Heart left ventricle (tissue), 16 donors: ENCODE results near the gene C1orf116. TPM values are rescaled to one million over a fixed set of nuclear protein-coding genes. Genes with fewer than 3 reads are reported as not detected.

ENCODE experiments used
- ATAC-seq, 4 donors: fragments of 200-7000 bp; cut with Tn5 transposase; one replicate each; pipeline ENCODE4 v1.9.1; 2020 to 2022; ENCODE audit warnings: moderate library complexity in 4 of 4, mild to moderate bottlenecking in 3 of 4, moderate number of reproducible peaks in 1 of 4
- DNase-seq, 5 donors: peaks; one replicate each; pipeline ENCODE4 v3.0.0-alpha.2; 2020
- H3K27ac ChIP-seq, 12 donors: fragments of 200-600 bp; sonication (generic) in 4 of 12; one replicate each; pipeline versions ENCODE4 v1.5.0 to v1.8.0; 2016 to 2022; ENCODE audit warnings: mild to moderate bottlenecking in 2 of 12
- H3K27me3 ChIP-seq, 9 donors: fragments of 200-600 bp; sonication (generic) in 2 of 9; one replicate each; pipeline versions ENCODE4 v1.5.1 to v1.8.0; 2016 to 2022; ENCODE audit warnings: mild to moderate bottlenecking in 3 of 9
- H3K36me3 ChIP-seq, 9 donors: fragments of 200-600 bp; sonication (generic) in 2 of 9; one replicate each; pipeline versions ENCODE4 v1.5.0 to v1.8.0; 2018 to 2022; ENCODE audit warnings: mild to moderate bottlenecking in 2 of 9
- H3K4me1 ChIP-seq, 12 donors: fragments of 200-600 bp; sonication (generic) in 4 of 12; one replicate each; pipeline versions ENCODE4 v1.5.0 to v1.8.0; 2016 to 2022; ENCODE audit warnings: mild to moderate bottlenecking in 3 of 12
- H3K4me3 ChIP-seq, 12 donors: fragments of 200-600 bp; sonication (generic) in 4 of 12; one replicate each; pipeline versions ENCODE4 v1.5.0 to v1.8.0; 2017 to 2022; ENCODE audit warnings: mild to moderate bottlenecking in 9 of 12, moderate library complexity in 4 of 12
- H3K9me3 ChIP-seq, 12 donors: fragments of 200-600 bp; sonication (generic) in 4 of 12; one replicate each; pipeline versions ENCODE4 v1.5.0 to v1.8.0; 2016 to 2022; ENCODE audit warnings: mild to moderate bottlenecking in 1 of 12
- POLR2A ChIP-seq, 2 donors: fragments of 450-650 bp; IDR thresholded peaks; one replicate each; pipeline ENCODE4 v1.6.1; 2017; ENCODE audit warnings: antibody characterized with exemption in 2 of 2, mild to moderate bottlenecking in 2 of 2, moderate library complexity in 2 of 2
- WGBS, 4 donors: extraction: QIAGEN DNeasy Blood & Tissue Kit in 2 of 4; methylation state at CpG; one replicate each; pipeline versions ENCODE4 v1.1.5 to v1.1.7; 2013 to 2018; 5-methylcytosine and 5-hydroxymethylcytosine counted together
- intact Hi-C, 10 donors: fragments of 100-400 bp; cut with DNase I; formaldehyde crosslinking; loops; one replicate each; pipeline versions ENCODE4 v1.11.1 to v1.14.2; 2022
- polyA plus RNA-seq, 2 donors: library from polyadenylated mRNA; stranded (reverse); fragments of 200-250 nt; gene quantifications; one replicate each; pipeline ENCODE4 v1.2.3, GENCODE V29; 2013
- total RNA-seq, 9 donors: library from RNA; depleted of rRNA in 2 of 9; stranded (reverse); fragments of >200 nt in 2 of 9; fragmentation: NEBNext Ultra II Directional in 3 of 9; extraction: Animal tissue kit (Norgen Biotek cat#: 25700) in 3 of 9; gene quantifications; one replicate each; pipeline versions ENCODE4 v1.1.0 to v1.2.4, GENCODE V29; 2016 to 2023
- TF ChIP-seq, protein P1 (sequence below), 12 donors: fragments of 200-600 bp; sonication (generic) in 4 of 12; IDR thresholded peaks; one replicate each; pipeline versions ENCODE4 v1.5.0 to v1.8.0; 2018 to 2022; ENCODE audit warnings: antibody characterized with exemption in 12 of 12, mild to moderate bottlenecking in 5 of 12
- donor health status: ischemic (EF 13 %, LVEDD 7.1; RV severe dilation, severe dysfunction).
- donor health status: healthy with polysubstance abuse.
- donor health status: DM: no; HTN: yes; CAD: no.
- donor health status: DM: no; HTN: no; CAD: no.
- donor health status: ischemic (EF 25% LVEDD 6.9; RV normal size, moderate dysfunction).
- donor health status: ischemic (EF 25% LVEDD 5.7; RV mildly dilated, moderate dysfunction).
- donor health status: healthy.
- donor health status: DM: yes; HTN: yes; CAD: no.
- donor health status: ischemic (EF 35%, LVEDD 5.7; RV mildly dilated, moderate dysfunction).
- donor health status: nonischemic (EF 11% LVEDD 7.7; RV severe dilation, severe dysfunction).
- donor health status: DM: yes; HTN: yes; CAD: no.
- donor health status: PGD.
- donor health status: ischemic (EF 29% LVEDD 5.4; RV normal size, mild dysfunction).
- donor health status: nonischemic (EF 23%, LVEDD 6.1; RV moderate dilation, normal function).

C1orf116 gene
- total and polyA plus RNA-seq, 11 donors = 0.08 to 3.3 (median 0.60) TPM

DNA sequence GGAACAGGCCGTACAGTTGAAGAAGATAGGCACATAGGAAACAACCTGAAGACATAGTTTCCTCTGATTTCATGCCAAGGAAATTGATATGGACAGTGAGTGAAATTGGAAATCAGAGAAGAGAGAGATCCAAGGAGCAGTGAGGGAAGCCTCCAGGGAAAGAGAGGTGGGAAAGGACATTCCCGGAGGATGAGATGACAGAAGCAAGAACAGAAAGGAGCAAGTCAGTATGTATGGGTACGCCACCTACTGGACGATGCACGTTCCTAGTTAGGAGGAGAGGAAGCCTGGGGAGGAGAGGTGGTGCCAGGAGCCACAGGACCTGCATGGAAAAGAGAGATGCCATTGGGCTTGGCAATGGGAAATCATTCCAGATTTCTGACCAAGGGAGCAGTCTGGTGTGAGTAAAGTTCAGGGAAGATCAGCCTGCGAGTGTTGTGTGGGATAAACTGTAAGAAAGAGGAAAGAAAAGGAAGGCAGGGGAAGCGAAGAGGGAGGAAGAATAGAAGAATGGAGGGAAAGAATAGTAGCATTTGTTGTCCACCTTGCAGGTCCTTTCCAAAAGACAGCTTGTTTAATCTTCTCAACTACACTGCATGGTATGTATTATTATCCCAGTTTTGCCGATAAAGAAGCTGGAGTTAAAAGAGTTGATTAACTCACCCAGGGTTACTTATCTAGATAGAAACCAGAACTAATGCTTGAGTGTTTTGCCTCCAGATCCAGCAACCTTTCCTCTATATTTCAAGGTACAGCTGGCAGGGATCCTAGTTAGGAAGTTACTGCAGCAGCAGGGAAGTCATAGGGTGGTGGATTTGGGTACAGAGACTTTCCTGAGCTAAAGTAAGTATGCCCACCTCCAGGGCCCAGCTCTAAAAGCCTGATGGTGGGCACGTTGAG lies 27.4 kb downstream of the C1orf116 start:
- Histone ChIP-seq H3K9me3 (no peaks in the 10 kb centered on the region), H3K27me3 (no peaks in the 10 kb centered on the region), H3K4me3 (no peak overlapping the region), H3K27ac (no peak overlapping the region), H3K36me3 (no peaks in the 10 kb centered on the region), H3K4me1 (peaks cover 0 to 4% (median 0%) of the 10 kb centered on the region in 12 donors)
- peak in 3 of 5 donors; percentile 32 to 45 (median 44) for DNase-seq
- intact Hi-C loops = no loop called here
- 38 to 47% (median 42%) methylated on average over 9 of the region's 9 CpGs for WGBS, 4 donors
- peak in 3 of 4 donors; percentile 70 to 84 (median 78) for ATAC-seq
- no peak for TF ChIP-seq POLR2A (IDR thresholded peaks at IDR 0.05)
- TF ChIP-seq, protein P1, sequence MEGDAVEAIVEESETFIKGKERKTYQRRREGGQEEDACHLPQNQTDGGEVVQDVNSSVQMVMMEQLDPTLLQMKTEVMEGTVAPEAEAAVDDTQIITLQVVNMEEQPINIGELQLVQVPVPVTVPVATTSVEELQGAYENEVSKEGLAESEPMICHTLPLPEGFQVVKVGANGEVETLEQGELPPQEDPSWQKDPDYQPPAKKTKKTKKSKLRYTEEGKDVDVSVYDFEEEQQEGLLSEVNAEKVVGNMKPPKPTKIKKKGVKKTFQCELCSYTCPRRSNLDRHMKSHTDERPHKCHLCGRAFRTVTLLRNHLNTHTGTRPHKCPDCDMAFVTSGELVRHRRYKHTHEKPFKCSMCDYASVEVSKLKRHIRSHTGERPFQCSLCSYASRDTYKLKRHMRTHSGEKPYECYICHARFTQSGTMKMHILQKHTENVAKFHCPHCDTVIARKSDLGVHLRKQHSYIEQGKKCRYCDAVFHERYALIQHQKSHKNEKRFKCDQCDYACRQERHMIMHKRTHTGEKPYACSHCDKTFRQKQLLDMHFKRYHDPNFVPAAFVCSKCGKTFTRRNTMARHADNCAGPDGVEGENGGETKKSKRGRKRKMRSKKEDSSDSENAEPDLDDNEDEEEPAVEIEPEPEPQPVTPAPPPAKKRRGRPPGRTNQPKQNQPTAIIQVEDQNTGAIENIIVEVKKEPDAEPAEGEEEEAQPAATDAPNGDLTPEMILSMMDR (IDR thresholded peaks at IDR 0.05) = peak; percentile 39 to 69 (median 55)

DNA sequence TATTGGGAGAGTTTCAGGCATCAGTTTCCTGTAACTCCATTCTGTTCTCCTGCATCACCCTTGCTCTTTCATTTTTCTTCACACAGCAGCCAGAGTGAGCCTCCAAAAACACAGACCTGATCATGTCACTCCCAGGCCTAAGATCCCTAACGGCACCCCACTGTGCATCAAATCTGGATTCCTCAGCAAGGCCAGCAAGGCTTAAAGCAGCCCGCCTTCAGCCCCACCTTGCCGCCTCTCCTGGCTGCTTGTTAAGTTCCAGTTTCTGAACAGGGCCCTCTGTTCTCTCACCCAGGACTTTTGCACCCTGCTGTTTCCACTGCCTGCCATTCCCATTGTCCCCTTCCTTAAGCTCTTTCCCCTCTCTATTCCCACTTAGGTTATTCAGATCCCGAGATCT lies 29.3 kb downstream of the C1orf116 start:
- TF ChIP-seq, protein P1 (IDR thresholded peaks at IDR 0.05) = no peak
- TF ChIP-seq POLR2A (IDR thresholded peaks at IDR 0.05) = no peak
- no peaks in the 10 kb centered on the region for H3K36me3 ChIP-seq
- H3K27me3 ChIP-seq = no peaks in the 10 kb centered on the region
- DNase-seq (no peak), ATAC-seq (no peak)
- intact Hi-C loops = no loop called here
- no peak overlapping the region for H3K4me3 ChIP-seq
- no peak overlapping the region for H3K27ac ChIP-seq
- WGBS, 4 donors = 88 to 93% (median 89%) methylated on average over 4 of the region's 4 CpGs
- peaks cover 0 to 4% (median 0%) of the 10 kb centered on the region in 12 donors for H3K4me1 ChIP-seq
- no peaks in the 10 kb centered on the region for H3K9me3 ChIP-seq

DNA sequence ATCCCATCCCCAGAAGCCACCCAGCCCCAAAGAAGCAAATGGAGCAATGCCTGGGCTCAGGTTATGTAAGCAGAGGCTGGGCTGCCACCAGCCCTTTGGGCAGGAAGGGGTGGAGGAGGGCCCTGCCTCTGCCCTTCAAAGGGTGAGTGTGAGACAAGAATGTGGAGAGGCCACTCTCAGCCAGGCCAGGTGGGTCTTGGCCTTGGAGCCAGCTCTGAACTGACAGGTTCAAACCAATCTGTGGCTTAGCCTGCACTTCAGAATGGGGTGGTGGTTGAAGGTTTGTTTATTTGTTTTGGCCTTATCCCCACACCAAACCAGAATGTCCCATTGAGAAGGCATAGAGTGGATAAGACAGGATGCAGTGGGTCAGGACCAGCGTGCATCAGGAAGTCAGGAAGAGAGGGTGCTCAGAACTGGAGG lies 29.8 kb downstream of the C1orf116 start:
- no peak overlapping the region for H3K4me3 ChIP-seq
- intact Hi-C loops = no loop called here
- DNase-seq (no peak), ATAC-seq (no peak)
- WGBS, 4 donors = 25 to 76% (median 57%) methylated on average over 1 of the region's 1 CpG
- no peaks in the 10 kb centered on the region for H3K27me3 ChIP-seq
- TF ChIP-seq, protein P1 (IDR thresholded peaks at IDR 0.05) = no peak
- TF ChIP-seq POLR2A (IDR thresholded peaks at IDR 0.05) = no peak
- no peak overlapping the region for H3K27ac ChIP-seq
- H3K9me3 ChIP-seq = no peaks in the 10 kb centered on the region
- peaks cover 0 to 4% (median 0%) of the 10 kb centered on the region in 12 donors for H3K4me1 ChIP-seq
- no peaks in the 10 kb centered on the region for H3K36me3 ChIP-seq

DNA sequence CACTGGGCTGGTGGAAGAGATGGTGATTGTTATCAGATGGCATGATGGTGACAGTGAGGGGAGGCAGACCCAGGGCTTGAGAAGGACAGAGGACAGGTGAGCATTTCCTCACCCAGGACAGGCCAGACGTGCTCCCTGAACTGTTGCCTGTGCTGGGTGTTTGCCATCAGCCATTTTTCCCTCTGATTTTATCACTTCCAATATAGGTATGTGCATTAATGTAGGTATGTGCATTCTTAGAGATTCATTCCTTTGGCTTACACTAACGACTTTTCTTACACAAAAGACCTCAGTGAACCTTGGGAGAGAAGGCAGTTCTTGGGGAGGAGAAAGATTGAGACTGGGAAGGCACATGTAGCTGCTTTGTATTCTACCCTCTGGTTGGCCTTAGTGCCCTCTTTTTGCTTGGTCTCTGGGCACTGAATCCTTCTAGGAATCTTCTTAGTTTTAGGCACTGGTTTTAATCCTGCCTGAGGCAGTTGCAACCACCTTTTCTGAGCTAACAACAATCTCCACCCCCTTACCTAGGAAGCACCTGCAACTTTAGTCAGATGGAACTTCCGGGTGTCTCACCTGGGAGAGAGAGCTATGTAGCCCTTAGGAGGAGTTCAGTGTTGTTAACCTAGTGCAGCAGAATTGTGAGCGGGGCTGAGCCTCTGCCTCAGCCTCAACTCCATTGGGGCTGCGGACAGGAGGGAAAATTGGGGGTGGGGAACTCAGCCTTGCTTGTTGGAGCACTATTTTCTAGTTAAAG lies 30.9 kb downstream of the C1orf116 start:
- ATAC-seq = no peak
- intact Hi-C loops = no loop called here
- Histone ChIP-seq H3K36me3 (no peaks in the 10 kb centered on the region), H3K4me1 (peaks cover 0 to 4% (median 0%) of the 10 kb centered on the region in 12 donors), H3K4me3 (no peak overlapping the region), H3K27ac (no peak overlapping the region), H3K27me3 (peaks cover 0 to 5% (median 0%) of the 10 kb centered on the region in 9 donors), H3K9me3 (no peaks in the 10 kb centered on the region)
- no peak for TF ChIP-seq POLR2A (IDR thresholded peaks at IDR 0.05)
- TF ChIP-seq, protein P1 (IDR thresholded peaks at IDR 0.05) = no peak
- WGBS, 4 donors = 78 to 90% (median 84%) methylated on average over 5 of the region's 5 CpGs
- DNase-seq = no peak
